A549 (cell line): Measurements from ENCODE around the gene UBA3.

Source experiments
- CEBPB ChIP-seq, 2 experiments: fragments of >200 bp in 1 of 2; sonication (Bioruptor Twin) in 1 of 2; formaldehyde crosslinking in 1 of 2; IDR thresholded peaks; 2 replicates each; pipeline ENCODE4 v1.6.1; 2012 to 2016
- EP300 ChIP-seq, 2 experiments: fragments of >200 bp; sonication (Bioruptor Twin); formaldehyde crosslinking; IDR thresholded peaks; 2 replicates in 1 of 2; 3 replicates in 1 of 2; pipeline ENCODE4 v1.6.1; 2016 to 2017
- HOXA7 ChIP-seq: fragments of 250-450 bp; sonication (Bioruptor Pico); IDR thresholded peaks from 2 replicates; pipeline ENCODE4 v1.5.0; 2020; ENCODE audit warnings: mild to moderate bottlenecking, moderate library complexity
- KDM1A ChIP-seq: fragments of 200-600 bp; sonication (generic); IDR thresholded peaks from 2 replicates; pipeline ENCODE4 v1.6.1; 2016; ENCODE audit warnings: low read depth, mild to moderate bottlenecking
- MAFK ChIP-seq: fragments of 450-650 bp; IDR thresholded peaks from 2 replicates; pipeline ENCODE4 v1.6.1; 2014; ENCODE audit not compliant: partially characterized antibody
- MAZ ChIP-seq: fragments of 150-350 bp; IDR thresholded peaks from 2 replicates; pipeline ENCODE4 v1.6.1; 2014; ENCODE audit warnings: antibody characterized with exemption, low read depth, low read length, borderline replicate concordance
- MYC ChIP-seq: IDR thresholded peaks from 2 replicates; pipeline ENCODE4 v1.6.1; 2012; ENCODE audit warnings: mild to moderate bottlenecking, inconsistent platforms, low read length, improper control_type of control experiment, borderline replicate concordance
- POLR2A ChIP-seq: IDR thresholded peaks from 2 replicates; pipeline ENCODE4 v1.6.1; 2012; ENCODE audit warnings: mild to moderate bottlenecking, low read length
- RCOR1 ChIP-seq: fragments of 150-350 bp; IDR thresholded peaks from 2 replicates; pipeline ENCODE4 v1.6.1; 2014; ENCODE audit warnings: antibody characterized with exemption, low read length, low read depth
- RFX5 ChIP-seq: fragments of 450-650 bp; IDR thresholded peaks from 2 replicates; pipeline ENCODE4 v1.7.1; 2014; ENCODE audit warnings: antibody characterized with exemption, mild to moderate bottlenecking, moderate library complexity
- ZNF302 ChIP-seq: fragments of 250-450 bp; sonication (Bioruptor Pico); IDR thresholded peaks from 2 replicates; pipeline ENCODE4 v1.9.0; 2021; ENCODE audit warnings: inconsistent platforms, mild to moderate bottlenecking, moderate library complexity
- TF ChIP-seq, protein P1 (sequence below): fragments of >200 bp; sonication (Bioruptor Twin); formaldehyde crosslinking; IDR thresholded peaks from 3 replicates; pipeline ENCODE4 v1.5.1; 2016
- TF ChIP-seq, protein P2 (sequence below): fragments of 250-450 bp; sonication (Bioruptor Pico); IDR thresholded peaks from 2 replicates; pipeline ENCODE4 v1.5.0; 2021; ENCODE audit warnings: mild to moderate bottlenecking, moderate library complexity, borderline replicate concordance

DNA sequence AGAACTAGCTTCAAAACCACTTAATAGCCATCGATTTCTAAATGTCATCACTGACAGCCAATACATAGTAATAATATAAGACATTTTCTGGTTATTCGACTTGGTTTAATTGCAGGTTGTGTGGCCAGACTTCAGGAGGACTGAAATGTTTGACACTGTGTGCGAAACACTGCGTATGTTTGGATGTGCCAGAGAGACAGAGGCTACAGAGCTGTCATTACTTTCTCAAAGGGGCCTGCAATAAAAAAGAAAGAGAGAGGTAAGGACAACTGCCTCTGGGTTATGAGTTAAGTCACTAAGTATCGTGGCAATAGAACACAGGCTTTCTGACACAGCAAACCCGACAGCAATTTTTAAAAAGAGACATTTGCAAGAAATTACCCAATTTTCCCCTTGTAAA lies 41.3 kb upstream of the UBA3 start:
- TF ChIP-seq RCOR1 (no peak), HOXA7 (CRISPR knock-in tag) (no peak), ZNF302 (no peak), MYC (no peak), KDM1A (no peak), CEBPB (IDR thresholded peaks at IDR 0.05) (no peak), RFX5 (no peak), MAZ (no peak), POLR2A (no peak), MAFK (no peak), EP300 (IDR thresholded peaks at IDR 0.05) (no peak)
- TF ChIP-seq, protein P1, sequence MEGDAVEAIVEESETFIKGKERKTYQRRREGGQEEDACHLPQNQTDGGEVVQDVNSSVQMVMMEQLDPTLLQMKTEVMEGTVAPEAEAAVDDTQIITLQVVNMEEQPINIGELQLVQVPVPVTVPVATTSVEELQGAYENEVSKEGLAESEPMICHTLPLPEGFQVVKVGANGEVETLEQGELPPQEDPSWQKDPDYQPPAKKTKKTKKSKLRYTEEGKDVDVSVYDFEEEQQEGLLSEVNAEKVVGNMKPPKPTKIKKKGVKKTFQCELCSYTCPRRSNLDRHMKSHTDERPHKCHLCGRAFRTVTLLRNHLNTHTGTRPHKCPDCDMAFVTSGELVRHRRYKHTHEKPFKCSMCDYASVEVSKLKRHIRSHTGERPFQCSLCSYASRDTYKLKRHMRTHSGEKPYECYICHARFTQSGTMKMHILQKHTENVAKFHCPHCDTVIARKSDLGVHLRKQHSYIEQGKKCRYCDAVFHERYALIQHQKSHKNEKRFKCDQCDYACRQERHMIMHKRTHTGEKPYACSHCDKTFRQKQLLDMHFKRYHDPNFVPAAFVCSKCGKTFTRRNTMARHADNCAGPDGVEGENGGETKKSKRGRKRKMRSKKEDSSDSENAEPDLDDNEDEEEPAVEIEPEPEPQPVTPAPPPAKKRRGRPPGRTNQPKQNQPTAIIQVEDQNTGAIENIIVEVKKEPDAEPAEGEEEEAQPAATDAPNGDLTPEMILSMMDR, result no peak
- TF ChIP-seq, protein P2, sequence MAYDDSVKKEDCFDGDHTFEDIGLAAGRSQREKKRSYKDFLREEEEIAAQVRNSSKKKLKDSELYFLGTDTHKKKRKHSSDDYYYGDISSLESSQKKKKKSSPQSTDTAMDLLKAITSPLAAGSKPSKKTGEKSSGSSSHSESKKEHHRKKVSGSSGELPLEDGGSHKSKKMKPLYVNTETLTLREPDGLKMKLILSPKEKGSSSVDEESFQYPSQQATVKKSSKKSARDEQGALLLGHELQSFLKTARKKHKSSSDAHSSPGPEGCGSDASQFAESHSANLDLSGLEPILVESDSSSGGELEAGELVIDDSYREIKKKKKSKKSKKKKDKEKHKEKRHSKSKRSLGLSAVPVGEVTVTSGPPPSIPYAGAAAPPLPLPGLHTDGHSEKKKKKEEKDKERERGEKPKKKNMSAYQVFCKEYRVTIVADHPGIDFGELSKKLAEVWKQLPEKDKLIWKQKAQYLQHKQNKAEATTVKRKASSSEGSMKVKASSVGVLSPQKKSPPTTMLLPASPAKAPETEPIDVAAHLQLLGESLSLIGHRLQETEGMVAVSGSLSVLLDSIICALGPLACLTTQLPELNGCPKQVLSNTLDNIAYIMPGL (CRISPR knock-in tag), result no peak
